ENCODE measurements around the gene AURKB.

AURKB gene

GRCh38 chr17:8160741-8161221 lies 49.6 kb downstream of the AURKB start:
- DNase-seq: no peak

DNA sequence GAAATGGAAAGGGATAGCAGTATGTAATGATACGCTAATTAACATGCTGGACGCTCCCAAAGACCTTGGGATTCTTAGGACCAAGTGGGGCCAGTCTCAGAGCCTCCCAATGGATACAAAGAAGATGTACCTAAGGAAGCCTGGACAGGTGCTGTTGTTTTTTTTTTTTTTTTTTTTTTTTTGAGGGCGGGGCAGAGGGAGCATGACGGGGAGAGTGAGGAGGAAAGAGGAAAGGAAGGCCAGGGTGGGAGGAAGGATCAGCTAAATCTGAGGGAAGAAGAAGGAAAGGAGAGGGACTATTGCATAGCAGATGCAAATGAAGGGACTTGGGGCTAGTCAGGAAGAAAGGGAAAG lies 50.2 kb downstream of the AURKB start:
- DNase-seq: no peak

DNA sequence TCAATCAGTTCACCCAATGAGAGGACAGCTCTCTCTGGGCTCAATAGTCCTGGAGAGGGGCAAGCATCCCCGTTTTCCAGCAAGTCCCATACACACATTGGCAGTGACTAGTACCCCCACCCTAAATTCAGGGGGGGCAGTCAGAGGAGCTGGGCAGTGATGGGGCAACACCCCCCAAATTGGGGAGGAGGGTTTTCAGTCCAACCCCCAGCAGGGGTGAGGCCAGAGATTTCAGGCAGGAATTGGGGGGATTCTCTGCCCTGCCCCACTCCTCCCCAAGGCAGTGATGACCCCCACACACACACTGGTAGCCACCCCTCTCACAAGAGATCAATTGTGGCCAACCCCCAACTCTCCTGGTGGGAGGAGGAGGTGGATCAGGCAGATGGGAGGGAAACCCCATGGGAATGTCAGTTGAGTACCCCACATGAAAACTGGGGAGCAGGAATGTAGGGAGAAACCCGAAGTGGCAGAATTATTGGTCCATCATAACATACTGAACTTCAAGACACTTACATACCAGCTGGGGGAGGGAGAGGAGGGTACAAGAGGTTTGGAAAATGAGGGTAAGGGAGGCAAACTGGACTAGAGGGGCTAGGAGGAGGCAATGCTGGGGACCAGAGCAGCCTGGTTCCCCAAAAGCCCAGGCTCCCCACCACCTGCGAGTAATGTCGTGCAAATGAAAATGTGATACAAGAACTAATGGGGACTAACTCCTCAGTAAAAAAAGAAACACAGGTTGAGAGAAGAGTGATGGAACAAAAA lies 50.7 kb downstream of the AURKB start:
- no peak for DNase-seq

DNA sequence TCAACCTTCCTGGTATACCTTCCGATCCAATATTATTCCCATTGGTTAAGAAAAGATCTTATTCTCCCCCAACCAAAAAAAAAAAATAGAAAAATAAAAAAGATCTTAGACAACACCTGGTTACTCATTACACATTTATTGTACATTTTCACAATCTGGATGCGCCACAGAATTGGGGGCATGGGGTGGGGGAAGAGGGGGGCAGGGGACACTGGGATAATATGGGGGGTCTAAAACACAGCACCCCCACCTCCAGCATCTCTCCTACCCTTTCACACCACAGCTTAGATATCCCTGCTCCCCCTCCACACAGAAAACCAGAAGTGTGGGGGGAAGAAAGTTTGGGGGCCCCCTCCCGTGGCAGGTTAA lies 51.4 kb downstream of the AURKB start:
- DNase-seq: no peak

DNA sequence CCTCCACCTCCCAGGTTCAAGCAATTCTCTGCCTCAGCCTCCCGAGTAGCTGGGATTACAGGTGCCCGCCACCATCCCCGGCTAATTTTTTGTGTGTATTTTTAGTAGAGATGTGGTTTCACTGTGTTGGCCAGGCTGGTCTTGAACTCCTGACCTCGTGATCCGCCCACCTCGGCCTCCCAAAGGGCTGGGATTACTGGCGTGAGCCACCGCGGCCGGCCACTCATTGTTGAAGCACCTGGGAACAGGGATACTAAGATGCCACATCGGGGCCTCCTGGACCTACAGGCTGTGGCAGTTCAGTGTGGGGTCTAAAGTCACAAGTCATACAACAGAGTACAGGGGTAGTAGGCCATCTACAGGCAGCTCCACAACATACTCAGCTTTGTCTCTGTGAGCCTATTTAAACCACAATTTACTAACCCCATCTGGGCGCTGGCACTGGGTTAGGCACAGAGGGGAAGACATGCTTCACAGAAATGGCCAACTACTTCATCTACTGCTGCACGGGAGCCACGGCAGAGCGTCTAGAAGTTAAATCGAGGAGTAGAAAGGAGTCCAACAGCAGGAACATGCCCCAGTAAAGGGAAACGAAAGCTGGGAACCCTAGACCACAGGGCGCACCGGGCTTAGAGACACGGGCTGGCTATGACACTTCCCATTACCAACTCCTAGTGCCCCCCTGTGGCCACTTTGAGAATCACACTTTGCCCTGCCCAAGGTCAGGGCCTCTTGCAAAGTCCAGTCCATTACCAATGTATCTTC lies 51.9 kb downstream of the AURKB start:
- peak; percentile 71 to 90 (median 80) for DNase-seq

DNA sequence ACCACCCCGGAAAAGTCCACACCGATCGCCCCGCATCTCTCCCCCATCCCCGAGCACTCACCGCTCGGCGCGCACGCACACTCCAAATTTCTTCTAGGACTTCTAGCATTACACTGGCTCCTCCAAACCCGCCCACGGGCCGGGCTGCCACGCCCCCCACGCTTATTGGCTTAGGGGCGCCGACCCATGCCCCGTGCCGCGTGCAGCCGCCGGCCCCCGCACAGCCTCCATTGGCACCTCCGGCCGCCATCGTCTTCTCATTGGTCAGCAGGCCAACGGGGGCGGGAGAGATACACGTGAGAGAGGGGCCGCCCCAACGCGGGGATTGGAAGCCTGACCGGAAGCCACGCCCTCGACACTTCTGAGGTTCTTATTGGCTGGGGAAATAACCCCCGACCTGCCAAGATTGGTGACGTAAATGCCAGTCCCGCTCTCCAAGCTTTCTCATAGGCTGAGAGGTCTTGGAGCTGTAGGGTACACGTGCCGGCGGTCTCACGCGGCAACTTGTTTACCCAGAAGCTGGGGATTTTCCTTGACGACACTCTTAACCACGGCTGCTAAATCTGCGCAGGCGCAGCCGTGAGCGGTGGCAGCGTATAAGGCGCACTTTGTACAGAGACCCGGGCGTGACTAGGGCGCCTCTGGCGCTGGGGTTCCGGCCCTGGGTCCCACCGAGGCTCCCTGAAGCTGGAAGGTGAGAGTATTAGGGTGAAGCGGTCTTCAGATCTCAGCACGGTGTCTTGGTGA lies 54.0 kb downstream of the AURKB start:
- peak; percentile 99 to 100 (median 100) for DNase-seq

GRCh38 chr17:8155996-8156245 lies 54.5 kb downstream of the AURKB start:
- no peak for DNase-seq

- DNase-seq: no peak
Observed at GRCh38 chr17:8155231-8155995, 55.0 kb downstream of the AURKB start.
